Glutamatergic neuron (in vitro differentiated cells): ENCODE measurements around the gene DNER. TPM values are rescaled to one million over a fixed set of nuclear protein-coding genes. Genes with fewer than 3 reads are reported as not detected.

Source experiments
- DNase-seq: peaks from one replicate; pipeline ENCODE4 v3.0.0; 2022
- H3K27ac Mint-ChIP-seq: one replicate; pipeline ENCODE4 v1.8.0; 2020; ENCODE audit warnings: mild to moderate bottlenecking, mixed read lengths, inconsistent platforms; ENCODE audit not compliant: unreplicated experiment
- H3K27me3 Mint-ChIP-seq: one replicate; pipeline ENCODE4 v1.8.0; 2020; ENCODE audit warnings: mild to moderate bottlenecking, moderate library complexity, mixed read lengths, inconsistent platforms; ENCODE audit not compliant: unreplicated experiment
- H3K36me3 Mint-ChIP-seq: one replicate; pipeline ENCODE4 v1.8.0; 2020; ENCODE audit warnings: mild to moderate bottlenecking, mixed read lengths, inconsistent platforms; ENCODE audit not compliant: unreplicated experiment
- H3K4me1 Mint-ChIP-seq: one replicate; pipeline ENCODE4 v1.8.0; 2020; ENCODE audit warnings: mild to moderate bottlenecking, low read depth, mixed read lengths, inconsistent platforms; ENCODE audit not compliant: unreplicated experiment
- H3K4me3 Mint-ChIP-seq: one replicate; pipeline ENCODE4 v1.8.0; 2020; ENCODE audit warnings: mild to moderate bottlenecking, mixed read lengths, inconsistent platforms; ENCODE audit not compliant: unreplicated experiment
- H3K9me3 Mint-ChIP-seq: one replicate; pipeline ENCODE4 v1.8.0; 2020; ENCODE audit warnings: mild to moderate bottlenecking, moderate library complexity, mixed read lengths, inconsistent platforms; ENCODE audit not compliant: unreplicated experiment
- CTCF ChIP-seq: fragments of 200-600 bp; sonication (generic); IDR thresholded peaks from one replicate; pipeline ENCODE4 v1.5.0; 2021; ENCODE audit not compliant: partially characterized antibody, unreplicated experiment
- total RNA-seq: library from RNA; stranded (reverse); fragmentation: NEBNext Ultra II Directional; extraction: Animal tissue kit (Norgen Biotek cat#: 25700); gene quantifications from one replicate; pipeline ENCODE4 v1.2.1, GENCODE V29; 2021; ENCODE audit not compliant: unreplicated experiment

Gene DNER
- total RNA-seq, 1 donor from 2014 or later, result 36.0 TPM

DNA sequence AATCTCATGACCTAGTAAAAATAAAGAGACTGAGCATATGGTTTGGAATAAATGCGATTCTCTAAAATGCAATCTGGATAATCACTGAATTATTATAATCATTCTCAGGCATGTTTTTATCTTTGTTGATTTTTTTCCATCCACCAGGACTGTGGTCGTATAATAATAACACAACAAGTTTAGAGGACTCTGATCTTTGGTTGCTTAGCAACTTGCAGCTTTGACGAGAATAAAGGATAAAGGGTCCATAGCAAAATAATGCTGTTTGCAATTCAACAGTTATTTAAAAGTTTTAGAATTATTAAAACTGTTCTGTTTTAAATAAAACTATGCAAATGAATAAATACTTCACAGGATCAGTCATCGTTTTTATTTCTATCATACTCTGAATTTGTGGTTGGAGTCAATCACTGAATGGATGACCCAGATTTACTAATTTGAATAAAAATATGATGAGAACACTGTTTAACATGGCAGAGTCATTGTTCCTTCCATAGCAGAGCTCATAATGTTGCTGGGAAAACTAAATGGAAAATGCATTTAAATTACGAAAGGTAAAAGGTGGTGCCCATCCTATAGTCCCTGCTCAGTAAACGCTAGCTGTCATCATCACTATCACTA, 29.3 kb downstream of the DNER start:
- Mint-ChIP-seq H3K27me3 (peaks cover 2% of the 10 kb centered on the region), H3K4me1 (no peaks in the 10 kb centered on the region), H3K4me3 (no peak overlapping the region), H3K9me3 (no peaks in the 10 kb centered on the region), H3K27ac (no peak overlapping the region), H3K36me3 (peaks cover 4% of the 10 kb centered on the region)
- no peak for TF ChIP-seq CTCF
- DNase-seq, result no peak

DNA sequence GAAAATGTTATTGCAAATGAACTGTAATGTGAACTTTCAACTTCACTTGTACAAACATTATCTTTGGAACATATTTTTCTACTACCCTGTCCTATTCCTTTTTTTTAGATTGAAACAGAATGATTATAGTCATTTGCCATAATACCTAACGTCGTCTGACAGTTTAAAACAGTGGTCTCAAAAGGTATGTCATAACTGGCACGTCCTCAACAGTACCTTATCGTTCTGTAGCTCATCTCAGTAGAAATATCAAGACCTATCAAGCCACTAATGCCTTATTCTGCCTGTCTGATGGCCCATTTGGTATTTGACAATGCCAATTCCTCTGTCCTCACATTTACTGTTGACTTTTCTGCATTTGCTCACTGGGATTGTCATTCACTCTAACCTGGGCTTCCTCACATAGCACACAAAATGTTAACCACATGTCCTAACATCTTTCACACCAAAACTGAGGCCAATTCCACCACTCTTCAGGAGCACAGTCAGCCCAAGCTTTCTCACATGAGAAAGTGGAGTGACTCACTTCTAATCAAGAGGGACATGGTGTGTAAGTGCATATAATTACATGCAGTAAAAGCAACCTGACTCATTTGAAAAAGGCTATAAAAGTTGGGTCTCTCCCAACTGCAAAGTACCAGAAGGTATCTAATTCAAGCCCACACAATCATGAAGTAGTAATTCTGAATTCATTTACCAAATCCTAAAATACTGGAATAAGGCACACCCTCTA, 34.8 kb downstream of the DNER start:
- no peak overlapping the region for H3K4me3 Mint-ChIP-seq
- DNase-seq, result no peak
- no peaks in the 10 kb centered on the region for H3K9me3 Mint-ChIP-seq
- no peak for TF ChIP-seq CTCF
- H3K4me1 Mint-ChIP-seq, result no peaks in the 10 kb centered on the region
- no peak overlapping the region for H3K27ac Mint-ChIP-seq
- no peaks in the 10 kb centered on the region for H3K36me3 Mint-ChIP-seq
- no peaks in the 10 kb centered on the region for H3K27me3 Mint-ChIP-seq

DNA sequence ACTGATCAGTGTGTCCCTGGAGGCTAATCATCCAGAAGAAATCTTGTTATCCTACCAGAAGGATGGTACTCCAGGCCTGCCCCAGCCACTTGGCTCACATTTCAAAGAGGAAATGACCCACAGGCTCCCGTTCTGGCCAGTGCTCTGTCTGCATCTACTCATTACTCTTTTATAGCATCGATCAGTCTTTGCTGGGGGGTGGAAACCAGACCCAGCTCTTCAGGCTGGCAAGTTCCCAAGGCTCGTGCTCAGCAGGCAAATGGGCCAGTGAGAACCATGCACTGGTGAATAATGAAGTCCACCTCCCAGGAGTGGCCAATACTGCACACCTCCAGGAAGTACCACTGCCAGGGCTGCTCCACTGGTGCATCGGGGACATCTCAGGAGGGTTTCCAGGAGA, 38.8 kb downstream of the DNER start:
- no peak for DNase-seq
- H3K27me3 Mint-ChIP-seq, result no peaks in the 10 kb centered on the region
- H3K36me3 Mint-ChIP-seq, result no peaks in the 10 kb centered on the region
- peaks cover 1% of the 10 kb centered on the region for H3K9me3 Mint-ChIP-seq
- no peak for TF ChIP-seq CTCF
- H3K4me1 Mint-ChIP-seq, result no peaks in the 10 kb centered on the region
- H3K4me3 Mint-ChIP-seq, result no peak overlapping the region
- no peak overlapping the region for H3K27ac Mint-ChIP-seq

- TF ChIP-seq CTCF, result no peak
- Mint-ChIP-seq H3K27ac (no peak overlapping the region), H3K4me1 (no peaks in the 10 kb centered on the region), H3K9me3 (peaks cover 1% of the 10 kb centered on the region), H3K36me3 (no peaks in the 10 kb centered on the region), H3K4me3 (no peak overlapping the region), H3K27me3 (no peaks in the 10 kb centered on the region)
- no peak for DNase-seq
Measured at GRCh38 chr2:229674830-229675530, 39.4 kb downstream of the DNER start.

- Mint-ChIP-seq H3K27ac (no peak overlapping the region), H3K4me3 (no peak overlapping the region), H3K27me3 (no peaks in the 10 kb centered on the region), H3K4me1 (no peaks in the 10 kb centered on the region), H3K36me3 (no peaks in the 10 kb centered on the region), H3K9me3 (peaks cover 1% of the 10 kb centered on the region)
- no peak for TF ChIP-seq CTCF
- no peak for DNase-seq
Measured at GRCh38 chr2:229673676-229674075, 40.7 kb downstream of the DNER start.
